ENCODE results near the gene OIP5.
"Not testable (repeated sequence)": the region's sequence is repeated elsewhere in the genome, so short reads cannot be mapped to it uniquely, and the experiment has no call there.

OIP5 gene

DNA sequence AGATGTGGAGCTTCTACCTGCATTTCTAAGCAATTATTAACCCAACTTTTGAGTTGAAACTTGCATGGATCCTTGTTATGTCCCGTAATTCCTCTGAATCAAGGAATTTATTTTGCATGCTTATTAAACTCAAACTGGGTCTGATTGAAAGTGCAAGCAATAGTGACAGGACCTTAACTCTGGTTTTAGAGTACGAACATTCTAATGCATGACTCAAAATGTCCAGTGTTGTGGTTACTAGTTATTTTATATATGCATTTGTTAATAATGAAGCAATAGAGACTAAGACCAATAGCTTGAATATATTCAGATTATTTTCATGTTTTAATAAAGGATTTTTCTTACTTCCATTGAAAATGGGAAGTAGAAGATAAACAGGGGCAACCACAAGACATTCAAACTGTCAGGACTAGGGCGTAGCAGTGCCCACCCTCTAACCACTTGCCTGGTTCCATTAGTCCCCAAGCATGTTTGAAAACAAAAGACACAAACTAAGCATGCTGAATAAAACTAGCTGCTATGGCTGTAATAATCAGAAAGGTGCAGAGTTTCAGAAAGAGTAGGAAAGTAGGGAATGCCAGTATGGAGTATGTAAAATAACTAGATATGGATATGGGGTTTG is 28.1 kb downstream of the OIP5 start:
- DNase-seq (ENCODE audit: extremely low read depth in 1 of 2, low read depth in 1 of 2) = no peak

DNA sequence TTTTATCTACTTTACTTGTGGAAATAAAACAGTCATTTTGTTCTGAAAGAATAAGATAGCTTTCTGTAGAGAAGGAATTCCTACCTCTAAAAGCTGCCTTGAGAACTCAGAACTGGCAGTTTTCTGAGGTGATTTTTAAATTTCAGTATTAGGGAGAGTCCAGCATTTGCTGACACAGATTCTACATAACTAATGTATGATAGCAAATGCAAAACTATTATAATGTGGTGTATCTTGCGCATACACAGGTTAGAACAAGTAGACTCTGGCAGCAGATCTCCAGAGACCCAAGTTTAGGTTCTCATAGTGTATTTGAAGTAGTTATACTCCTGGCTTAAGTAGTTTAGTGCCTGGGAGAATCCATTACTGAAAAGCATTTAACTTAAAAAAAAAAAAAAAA is 30.8 kb downstream of the OIP5 start:
- no peak for DNase-seq (ENCODE audit: extremely low read depth in 1 of 2, low read depth in 1 of 2)

DNA sequence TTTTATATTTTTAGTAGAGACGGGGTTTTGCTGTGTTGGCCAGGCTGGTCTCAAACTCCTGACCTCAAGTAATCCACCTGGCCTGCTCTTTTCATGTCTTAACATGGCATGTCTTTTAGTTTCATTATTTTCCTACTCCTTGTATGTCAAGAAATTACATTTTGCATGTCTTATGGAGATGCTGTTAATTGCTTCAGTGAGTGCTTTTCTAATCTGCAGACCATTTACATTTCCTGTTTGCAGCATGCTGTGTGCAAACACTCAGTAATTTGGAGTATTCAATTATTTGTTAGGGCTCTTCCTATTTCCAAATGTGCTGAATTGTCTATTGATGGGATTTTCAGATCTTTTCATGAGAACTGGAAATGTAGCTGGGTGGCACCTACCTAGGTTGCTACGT is 31.3 kb downstream of the OIP5 start:
- not testable (repeated sequence) for DNase-seq (ENCODE audit: extremely low read depth in 1 of 2, low read depth in 1 of 2)

DNA sequence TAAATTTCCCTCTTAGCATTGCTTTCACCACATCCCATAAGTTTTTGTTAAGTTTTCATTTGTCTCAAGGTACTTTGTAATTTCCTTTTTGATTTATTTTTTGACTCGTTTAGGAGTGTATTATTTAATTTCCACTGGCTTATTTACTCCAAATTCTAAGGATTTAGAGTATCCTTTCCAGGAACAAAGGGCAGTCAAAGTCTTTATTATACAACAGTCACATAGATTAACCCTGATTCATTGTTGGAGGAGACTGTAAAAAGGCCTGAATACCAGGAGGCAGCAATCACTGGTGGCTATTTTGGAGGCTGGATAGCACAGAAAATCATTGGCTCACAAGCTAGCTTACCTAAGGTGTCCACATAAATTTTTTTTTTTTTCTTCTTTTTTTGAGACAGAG is 39.9 kb downstream of the OIP5 start:
- no peak for DNase-seq (ENCODE audit: extremely low read depth in 1 of 2, low read depth in 1 of 2)

DNA sequence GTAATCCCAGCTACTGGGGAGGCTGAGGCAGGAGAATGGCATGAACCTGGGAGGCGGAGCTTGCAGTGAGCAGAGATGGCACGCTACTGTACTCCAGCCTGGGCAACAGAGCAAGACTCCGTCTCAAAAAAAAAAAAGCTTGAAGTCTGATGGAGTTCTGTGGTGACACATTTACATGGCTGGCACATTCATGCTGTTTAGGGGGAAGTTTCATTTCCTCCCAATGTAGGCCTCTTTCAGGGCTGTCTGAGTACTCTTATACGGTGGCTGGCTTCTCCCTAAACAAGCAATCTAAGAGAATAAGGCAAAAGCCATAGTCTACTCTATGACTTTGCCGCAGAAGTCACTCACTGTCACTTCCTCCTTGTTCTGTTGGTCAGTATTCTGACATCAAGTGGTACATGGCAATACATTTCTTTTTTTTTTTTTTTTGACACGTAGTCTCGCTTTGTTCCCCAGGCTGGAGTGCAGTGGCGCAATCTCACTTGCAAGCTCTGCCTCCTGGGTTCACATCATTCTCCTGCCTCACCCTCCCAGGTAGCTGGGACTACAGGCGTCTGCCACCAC is 41.2 kb downstream of the OIP5 start:
- DNase-seq (ENCODE audit: extremely low read depth in 1 of 2, low read depth in 1 of 2) = no peak

DNA sequence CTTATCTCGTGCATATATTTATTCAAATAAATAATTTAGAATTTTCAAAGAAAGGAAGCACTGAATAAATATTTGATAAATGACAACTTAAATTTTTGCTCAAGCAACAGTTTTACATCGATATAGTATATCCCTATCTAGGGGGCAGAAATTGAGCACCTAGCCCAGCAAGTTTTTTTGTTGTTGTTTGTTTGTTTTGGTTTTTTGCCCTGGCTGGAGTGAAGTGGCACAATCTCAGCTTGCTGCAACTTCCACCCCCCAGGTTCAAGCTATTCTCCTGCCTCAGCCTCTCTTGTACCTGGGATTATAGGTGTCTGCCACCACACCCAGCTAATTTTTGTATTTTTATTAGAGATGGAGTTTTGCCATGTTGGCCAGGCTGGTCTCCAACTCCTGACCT is 42.4 kb downstream of the OIP5 start:
- DNase-seq (ENCODE audit: extremely low read depth in 1 of 2, low read depth in 1 of 2) = no peak

DNA sequence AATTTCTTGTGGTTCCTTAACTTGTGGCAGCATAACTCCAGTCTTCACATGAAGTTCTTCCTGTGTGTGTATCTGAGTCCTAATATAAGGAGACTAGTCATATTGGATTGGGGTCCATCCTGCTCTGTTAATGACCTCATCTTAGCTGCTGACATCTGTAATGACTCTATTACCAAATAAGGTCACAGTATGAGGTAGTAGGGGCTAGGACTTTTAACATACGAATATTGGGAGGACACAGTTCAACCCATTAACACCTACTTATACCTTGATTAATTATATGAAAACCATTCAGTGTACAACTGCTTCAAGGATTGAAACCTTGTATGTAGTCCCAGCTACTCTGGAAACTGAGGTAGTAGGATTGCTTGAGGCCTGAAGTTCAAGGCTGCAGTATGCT is 43.9 kb downstream of the OIP5 start:
- no peak for DNase-seq (ENCODE audit: extremely low read depth in 1 of 2, low read depth in 1 of 2)

DNA sequence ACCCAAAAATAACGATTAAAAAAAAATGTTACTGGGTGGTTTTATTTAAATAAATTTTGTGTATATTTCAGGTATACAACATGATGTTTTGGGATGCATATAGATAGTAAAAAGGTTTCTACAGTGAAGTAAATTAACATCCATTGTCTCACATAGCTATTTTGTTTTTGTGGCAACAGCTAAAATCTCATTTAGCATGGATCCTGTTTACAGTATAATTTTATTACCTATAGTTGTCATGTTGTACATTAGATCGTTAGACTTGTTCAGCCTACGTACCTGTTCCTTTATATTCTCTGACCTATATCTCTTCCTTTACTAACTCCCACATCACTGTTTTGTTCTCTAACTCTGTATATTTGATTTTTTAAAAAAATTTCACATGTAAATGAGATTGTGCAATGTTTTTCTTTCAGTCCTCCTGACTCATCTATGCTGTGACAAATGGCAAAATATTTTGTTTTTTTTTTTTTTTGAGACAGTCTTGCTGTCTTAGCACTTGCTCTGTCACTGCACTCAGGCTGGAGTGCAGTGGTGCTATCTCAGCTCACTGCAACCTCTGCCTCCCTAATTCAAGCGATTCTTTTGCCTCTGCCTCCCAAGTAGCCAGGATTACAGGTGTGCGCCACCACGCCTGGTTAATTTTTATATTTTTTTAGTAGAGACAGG is 45.6 kb downstream of the OIP5 start:
- no peak for DNase-seq (ENCODE audit: extremely low read depth in 1 of 2, low read depth in 1 of 2)

DNA sequence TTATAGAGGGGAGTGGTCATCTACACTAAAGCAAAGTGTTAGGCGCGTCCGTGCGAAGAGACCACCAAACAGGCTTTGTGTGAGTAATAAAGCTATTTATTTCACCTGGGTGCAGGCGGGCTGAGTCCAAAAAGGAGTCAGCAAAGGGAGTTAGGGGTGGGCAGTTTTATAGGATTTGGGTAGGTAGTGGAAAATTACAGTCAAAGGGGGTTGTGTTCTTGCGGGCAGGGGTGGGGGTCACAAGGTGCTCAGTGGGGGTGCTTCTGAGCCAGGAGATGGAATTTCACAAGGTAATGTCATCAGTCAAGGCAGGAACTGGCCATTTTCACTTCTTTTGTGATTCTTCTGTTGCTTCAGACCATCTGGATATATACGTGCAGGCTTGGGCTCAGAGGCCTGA is 47.1 kb downstream of the OIP5 start:
- DNase-seq (ENCODE audit: extremely low read depth in 1 of 2, low read depth in 1 of 2) = no peak

DNA sequence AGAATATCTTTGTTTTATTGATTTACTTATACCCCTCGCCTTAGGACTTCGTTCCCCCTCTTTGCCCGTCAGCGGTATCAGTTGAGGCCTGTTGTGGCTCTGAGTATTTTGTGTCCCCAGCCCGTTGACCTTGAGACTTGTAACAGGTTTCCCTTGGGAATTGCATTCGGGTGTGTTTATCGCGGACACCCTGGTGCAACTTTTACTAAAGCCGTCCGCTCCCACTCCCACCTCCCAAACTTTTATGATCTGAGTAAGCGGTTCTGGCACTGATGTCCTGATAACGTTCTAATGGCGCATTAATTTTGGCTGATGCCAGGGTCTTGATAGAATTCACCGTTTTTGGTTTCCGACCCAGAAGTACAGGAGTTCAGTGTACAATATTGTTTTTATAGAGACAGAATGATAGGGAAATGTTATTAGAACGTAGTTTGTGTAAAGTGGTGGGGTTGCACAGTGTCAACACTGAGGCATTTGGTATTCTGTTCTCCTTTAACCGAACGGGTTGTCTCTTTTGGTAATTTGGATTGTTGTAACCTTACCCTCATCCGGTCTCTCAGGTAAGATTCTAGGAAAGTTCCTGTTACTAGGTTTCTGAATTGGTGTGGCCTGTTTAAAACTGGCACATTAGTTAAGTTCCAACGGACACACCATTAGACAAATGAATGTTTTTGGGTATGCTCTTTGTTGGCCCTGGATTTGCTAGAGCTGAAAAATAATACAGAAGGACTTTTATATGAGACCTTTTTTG is 47.8 kb downstream of the OIP5 start:
- DNase-seq (ENCODE audit: extremely low read depth in 1 of 2, low read depth in 1 of 2) = peak in 1 of 2 donors; percentile 1

DNA sequence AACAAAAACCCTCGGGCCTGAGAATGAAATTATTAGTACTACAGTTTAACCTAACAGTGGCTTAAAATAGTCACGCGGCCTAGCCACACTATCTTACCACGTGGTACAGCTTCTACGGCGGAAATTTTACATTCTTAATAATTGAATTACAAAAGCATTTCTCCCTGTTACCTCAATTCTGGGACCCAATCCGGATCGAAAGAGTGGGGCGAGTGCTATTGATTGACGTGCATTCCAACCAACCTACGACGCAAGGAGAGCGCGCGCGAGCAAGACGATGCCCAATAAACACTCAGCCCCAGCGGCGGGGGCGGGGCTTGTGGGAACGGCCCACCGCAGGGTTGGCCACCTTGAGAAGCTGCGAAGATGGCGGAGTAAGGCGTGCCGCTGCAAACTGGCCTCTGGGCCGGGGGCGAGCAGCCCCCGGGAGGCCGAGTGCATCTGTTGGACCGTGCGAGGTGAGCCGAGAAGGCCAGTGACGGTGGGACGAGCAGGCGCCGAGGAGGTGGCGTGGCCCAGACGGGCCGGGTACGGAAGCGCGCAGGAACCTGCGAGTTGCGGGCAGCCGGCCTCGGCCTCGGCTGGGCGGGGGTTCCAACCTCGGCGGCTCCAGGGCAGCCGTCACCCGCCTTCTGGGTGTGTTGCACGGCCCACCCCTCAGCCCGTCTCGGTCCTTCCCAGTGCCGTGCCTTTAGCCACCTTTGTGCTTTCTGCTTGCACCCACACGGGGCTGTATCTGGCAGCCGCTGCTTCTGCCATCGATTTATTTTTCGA is 48.6 kb downstream of the OIP5 start:
- DNase-seq (ENCODE audit: extremely low read depth in 1 of 2, low read depth in 1 of 2) = peak; percentile 93 to 95

DNA sequence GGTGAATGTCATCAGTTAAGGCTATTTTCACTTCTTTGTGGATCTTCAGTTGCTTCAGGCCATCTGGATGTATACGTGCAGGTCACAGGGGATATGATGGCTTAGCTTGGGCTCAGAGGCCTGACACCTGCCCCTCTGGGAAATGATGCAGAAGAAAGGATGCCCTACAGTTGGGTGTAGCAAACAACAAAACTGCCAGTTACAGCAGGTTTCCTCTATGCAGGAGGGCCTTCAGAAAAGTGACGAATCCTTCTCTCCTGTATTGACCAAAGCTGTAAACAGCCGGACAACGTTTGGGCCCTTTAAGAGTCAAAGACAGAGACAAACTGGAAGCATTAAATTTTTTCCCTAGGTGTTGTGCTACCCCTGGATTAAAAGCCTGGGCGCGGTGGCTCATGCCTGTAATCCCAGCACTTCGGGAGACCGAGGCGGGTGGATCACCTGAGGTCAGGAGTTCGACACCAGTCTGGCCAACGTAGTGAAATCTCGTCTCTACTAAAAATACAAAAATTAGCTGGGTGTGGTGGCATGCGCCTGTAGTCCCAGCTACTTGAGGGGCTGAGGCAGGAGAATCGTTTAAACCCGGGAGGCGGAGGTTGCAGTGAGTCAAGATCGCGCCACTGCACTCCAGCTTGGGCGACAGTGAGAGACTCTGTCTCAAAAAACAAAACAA is 49.3 kb downstream of the OIP5 start:
- DNase-seq (ENCODE audit: extremely low read depth in 1 of 2, low read depth in 1 of 2) = not testable (repeated sequence)

DNA sequence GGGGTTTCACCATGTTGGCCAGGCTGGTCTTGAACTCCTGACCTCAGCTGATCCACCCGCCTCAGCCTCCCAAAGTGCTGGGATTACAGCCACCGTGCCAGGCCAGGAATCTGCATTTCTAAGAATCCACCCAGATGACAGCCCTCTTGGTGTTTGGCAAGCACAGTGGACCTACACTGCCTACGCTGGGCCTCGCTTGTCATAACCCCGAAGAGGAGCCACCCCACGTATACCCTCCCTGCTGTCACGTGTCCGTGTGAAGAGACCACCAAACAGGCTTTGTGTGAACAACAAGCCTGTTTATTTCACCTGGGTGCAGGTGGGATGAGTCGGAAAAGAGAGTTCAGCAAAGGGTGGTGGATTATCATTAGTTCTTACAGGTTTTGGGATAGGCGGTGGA is 50.0 kb downstream of the OIP5 start:
- DNase-seq (ENCODE audit: extremely low read depth in 1 of 2, low read depth in 1 of 2) = not testable (repeated sequence)

DNA sequence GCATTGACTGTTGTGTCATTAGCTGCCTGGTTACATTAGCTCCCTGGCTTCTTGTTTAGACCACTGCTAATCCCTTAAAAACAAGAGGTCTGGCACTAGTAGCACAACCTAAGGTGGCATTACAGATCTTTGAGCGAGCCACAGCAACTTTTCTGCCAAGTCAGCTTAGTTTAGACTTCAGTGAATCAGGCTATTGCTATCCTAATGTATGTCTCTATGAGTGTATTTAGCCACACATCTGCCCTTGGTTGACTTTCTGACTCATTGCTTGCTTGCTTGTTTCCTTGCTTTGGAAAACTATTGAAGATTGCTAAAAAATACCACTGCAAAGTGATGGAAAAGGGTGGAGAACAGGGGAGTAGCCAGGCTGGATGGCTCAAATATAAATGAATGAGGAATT is 51.2 kb downstream of the OIP5 start:
- DNase-seq (ENCODE audit: extremely low read depth in 1 of 2, low read depth in 1 of 2) = no peak

DNA sequence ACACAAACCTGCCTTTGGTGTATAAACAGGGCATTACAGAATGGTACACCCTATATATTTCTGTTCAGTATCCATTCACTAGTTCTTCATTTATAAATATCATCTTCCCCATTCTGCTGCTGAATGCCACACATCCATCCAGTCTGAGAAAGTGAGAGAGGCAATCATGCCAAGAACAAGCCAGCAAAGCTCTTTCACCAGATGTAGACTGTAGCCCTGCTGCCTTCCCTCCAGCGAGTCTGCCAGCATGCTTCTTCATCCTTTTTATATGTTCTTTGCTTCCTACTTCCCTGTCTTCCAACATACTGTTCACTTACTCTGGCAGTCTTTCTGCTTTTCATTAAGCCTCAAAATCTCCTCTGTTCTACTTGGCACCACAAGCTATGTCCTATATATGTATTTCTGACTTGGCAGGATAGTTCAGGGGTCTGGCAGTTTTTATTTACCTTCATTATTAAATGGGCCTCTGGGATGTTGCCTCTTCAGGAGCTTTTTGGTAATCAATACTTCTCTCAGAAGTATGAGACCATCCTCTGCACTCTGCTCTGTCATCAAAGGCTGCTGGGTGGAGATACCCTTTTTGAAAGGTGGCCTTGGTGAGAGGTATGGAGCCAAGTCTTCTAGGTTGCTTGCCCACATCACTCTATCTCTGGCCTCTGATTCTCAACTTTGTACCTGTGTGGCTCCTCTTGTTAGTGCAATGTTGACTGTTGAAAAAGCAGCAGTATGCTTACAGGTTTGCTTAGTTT is 52.7 kb downstream of the OIP5 start:
- DNase-seq (ENCODE audit: extremely low read depth in 1 of 2, low read depth in 1 of 2) = no peak

DNA sequence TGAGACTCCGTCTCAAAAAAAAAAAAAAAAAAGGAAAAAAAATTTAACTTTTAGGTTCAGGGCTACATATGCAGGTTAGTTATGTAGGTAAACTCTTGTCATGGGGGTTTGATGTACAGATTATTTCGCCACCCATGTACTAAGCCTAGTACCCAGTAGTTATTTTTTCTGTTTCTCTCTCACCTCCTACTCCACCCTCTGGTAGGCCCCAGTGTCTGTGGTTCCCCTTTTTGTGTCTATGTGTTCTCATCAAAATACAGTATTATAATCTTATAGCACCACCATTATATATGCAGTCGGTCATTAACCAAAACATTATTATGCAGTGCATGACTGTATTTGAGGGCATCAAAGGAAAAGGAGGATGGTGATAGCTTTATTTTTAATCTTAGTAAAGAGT is 54.1 kb downstream of the OIP5 start:
- no peak for DNase-seq (ENCODE audit: extremely low read depth in 1 of 2, low read depth in 1 of 2)

DNA sequence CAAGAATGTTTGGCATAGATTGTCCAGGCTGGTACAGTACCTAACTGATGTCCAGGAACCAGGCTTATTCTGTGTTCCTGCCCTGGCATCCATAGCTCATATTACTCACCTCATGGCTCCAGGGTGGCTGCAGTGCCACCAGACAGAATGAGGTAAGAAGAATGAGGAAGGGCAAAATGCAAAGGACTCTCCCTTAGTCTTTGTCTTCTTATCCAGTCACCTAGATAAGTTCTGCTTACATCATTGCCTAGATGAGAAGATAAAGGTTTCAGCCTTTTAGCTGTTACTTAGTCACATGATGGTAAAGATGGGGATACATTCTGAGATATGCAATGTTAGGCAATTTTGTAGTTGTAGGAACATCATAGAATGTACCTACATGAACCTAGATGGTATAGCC is 55.6 kb downstream of the OIP5 start:
- DNase-seq (ENCODE audit: extremely low read depth in 1 of 2, low read depth in 1 of 2) = no peak

DNA sequence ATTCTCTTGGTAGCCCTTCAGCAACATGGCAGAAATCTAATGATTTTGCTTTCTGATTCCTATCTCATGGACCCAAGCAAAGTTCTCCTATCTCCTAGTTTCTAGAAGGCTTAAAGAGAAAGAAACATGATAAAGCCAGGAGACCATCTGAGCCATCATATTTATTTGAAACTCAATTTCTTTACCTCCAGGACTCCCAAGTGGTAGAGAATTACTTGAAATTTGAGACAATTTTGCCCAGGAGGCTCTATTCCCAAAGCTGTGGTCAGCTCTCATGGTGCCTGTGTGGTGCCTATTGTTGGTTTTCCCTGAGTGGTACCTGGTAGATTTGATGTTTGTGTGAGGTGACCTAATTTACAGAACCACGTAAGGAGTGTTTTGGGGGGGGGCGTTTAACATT is 62.5 kb downstream of the OIP5 start:
- DNase-seq (ENCODE audit: extremely low read depth in 1 of 2, low read depth in 1 of 2) = no peak

DNA sequence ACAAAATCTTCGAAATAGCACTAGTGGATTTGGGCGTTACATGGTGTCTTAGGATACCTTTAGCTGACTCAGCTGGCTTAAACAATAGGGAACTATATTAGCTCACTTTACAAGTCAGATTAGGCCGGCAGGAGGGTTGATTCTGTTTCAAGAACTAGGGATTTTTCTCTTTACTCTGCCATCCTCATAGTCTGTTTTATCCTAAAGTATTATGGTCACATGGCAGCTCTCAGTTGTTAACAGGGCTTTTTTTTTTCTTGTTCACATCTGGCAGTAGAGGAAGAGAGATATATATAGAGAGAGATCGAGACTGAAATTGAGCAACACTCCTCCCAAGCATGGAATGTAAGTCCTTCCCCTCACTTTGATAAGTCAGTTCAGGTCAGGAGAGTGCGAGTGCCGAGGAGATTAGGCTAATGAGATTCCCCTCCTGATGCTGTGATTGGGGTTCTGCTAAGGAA is 68.5 kb downstream of the OIP5 start:
- DNase-seq (ENCODE audit: extremely low read depth in 1 of 2, low read depth in 1 of 2) = no peak

DNA sequence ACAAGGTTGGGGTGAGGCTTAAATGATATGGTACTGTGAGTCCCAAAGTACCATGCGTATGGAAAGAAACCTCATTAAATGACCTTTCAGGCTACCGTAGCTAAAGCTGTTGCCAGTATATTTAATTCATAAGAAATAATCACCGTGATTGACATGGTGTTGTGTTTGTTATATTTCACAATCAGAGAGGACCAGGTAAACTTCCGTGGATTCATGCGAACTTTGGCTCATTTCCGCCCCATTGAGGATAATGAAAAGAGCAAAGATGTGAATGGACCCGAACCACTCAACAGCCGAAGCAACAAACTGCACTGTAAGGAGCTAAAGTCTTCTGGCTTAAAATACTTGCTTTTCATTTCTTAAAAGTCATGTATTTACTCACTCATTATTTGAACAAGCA is 69.8 kb downstream of the OIP5 start:
- no peak for DNase-seq (ENCODE audit: extremely low read depth in 1 of 2, low read depth in 1 of 2)
